Mesenchymal stem cell (in vitro differentiated cells and primary cell): Measurements from ENCODE around the gene ST8SIA1.

Experiments used
- DNase-seq: peaks from one replicate; pipeline ENCODE4 v3.0.0-alpha.2; 2013
- H2AFZ ChIP-seq: one replicate; pipeline ENCODE4 v1.6.1; 2013; ENCODE audit warnings: low read depth, mild to moderate bottlenecking, control low read depth, inconsistent platforms, low read length, moderate library complexity
- H2AK5ac ChIP-seq: 2 replicates; pipeline ENCODE4 v1.6.1; 2013; ENCODE audit warnings: low read length, moderate library complexity, mild to moderate bottlenecking, inconsistent platforms; ENCODE audit not compliant: severe bottlenecking
- H2BK120ac ChIP-seq: one replicate; pipeline ENCODE4 v1.6.1; 2013; ENCODE audit warnings: low read depth, mild to moderate bottlenecking, inconsistent platforms, low read length, moderate library complexity
- H2BK12ac ChIP-seq, 2 experiments: one replicate each; pipeline ENCODE4 v1.6.1; 2013; ENCODE audit warnings: inconsistent platforms in 2 of 2, low read length in 2 of 2, mild to moderate bottlenecking in 2 of 2, moderate library complexity in 2 of 2, control low read depth in 1 of 2
- H2BK15ac ChIP-seq: one replicate; pipeline ENCODE4 v1.6.1; 2013; ENCODE audit warnings: mild to moderate bottlenecking, low read depth, inconsistent platforms; ENCODE audit not compliant: poor library complexity, severe bottlenecking
- H2BK5ac ChIP-seq: 2 replicates; pipeline ENCODE4 v1.6.1; 2013; ENCODE audit warnings: low read depth, mild to moderate bottlenecking, low read length, control low read depth, inconsistent platforms; ENCODE audit not compliant: poor library complexity, severe bottlenecking
- H3K14ac ChIP-seq, 2 experiments: one replicate each; pipeline ENCODE4 v1.6.1; 2013; ENCODE audit warnings: inconsistent platforms in 2 of 2, low read length in 2 of 2, control low read depth in 1 of 2, mild to moderate bottlenecking in 1 of 2, moderate library complexity in 1 of 2
- H3K18ac ChIP-seq, 2 experiments: one replicate each; pipeline ENCODE4 v1.6.1; 2013; ENCODE audit warnings: inconsistent platforms in 2 of 2, low read length in 2 of 2, control low read depth in 1 of 2, low read depth in 1 of 2, mild to moderate bottlenecking in 1 of 2
- H3K23ac ChIP-seq, 2 experiments: one replicate each; pipeline ENCODE4 v1.6.1; 2013; ENCODE audit warnings: inconsistent platforms in 2 of 2, low read length in 2 of 2, mild to moderate bottlenecking in 2 of 2, moderate library complexity in 2 of 2, control low read depth in 1 of 2
- H3K27ac ChIP-seq: 2 replicates; pipeline ENCODE4 v1.5.1; 2013; ENCODE audit warnings: mild to moderate bottlenecking, moderate library complexity, low read length, control low read depth, inconsistent platforms; ENCODE audit not compliant: poor library complexity, severe bottlenecking
- H3K27me3 ChIP-seq, 2 experiments: 2 replicates each; pipeline versions ENCODE4 v1.6.1 to v1.7.0; 2013; ENCODE audit warnings: low read length in 2 of 2, mild to moderate bottlenecking in 2 of 2, moderate library complexity in 2 of 2, control low read depth in 1 of 2, inconsistent platforms in 1 of 2; ENCODE audit not compliant: control insufficient read depth in 1 of 2, insufficient read depth in 1 of 2
- H3K36me3 ChIP-seq, 2 experiments: 2 replicates each; pipeline versions ENCODE4 v1.6.1 to v1.7.0; 2013; ENCODE audit warnings: low read length in 2 of 2, control low read depth in 1 of 2, inconsistent platforms in 1 of 2, low read depth in 1 of 2, mild to moderate bottlenecking in 1 of 2; ENCODE audit not compliant: insufficient read depth in 2 of 2, control insufficient read depth in 1 of 2
- H3K4ac ChIP-seq, 2 experiments: one replicate each; pipeline ENCODE4 v1.6.1; 2013; ENCODE audit warnings: inconsistent platforms in 2 of 2, low read length in 2 of 2, mild to moderate bottlenecking in 2 of 2, moderate library complexity in 2 of 2, control low read depth in 1 of 2, low read depth in 1 of 2
- H3K4me1 ChIP-seq: 2 replicates; pipeline ENCODE4 v1.6.1; 2013; ENCODE audit warnings: low read depth, low read length, control low read depth; ENCODE audit not compliant: control insufficient read depth, insufficient read depth
- H3K4me2 ChIP-seq: 2 replicates; pipeline ENCODE4 v1.6.1; 2013; ENCODE audit warnings: low read length, mild to moderate bottlenecking, inconsistent platforms; ENCODE audit not compliant: poor library complexity, severe bottlenecking
- H3K4me3 ChIP-seq, 2 experiments: 2 replicates each; pipeline versions ENCODE4 v1.5.1 to v1.7.0; 2013; ENCODE audit warnings: low read length in 2 of 2, mild to moderate bottlenecking in 2 of 2, control low read depth in 1 of 2, low read depth in 1 of 2; ENCODE audit not compliant: insufficient read depth in 1 of 2
- H3K79me1 ChIP-seq: replicated peaks from 2 replicates; pipeline ENCODE4 v1.6.1; 2013; ENCODE audit warnings: mild to moderate bottlenecking, control low read depth, low read length, inconsistent platforms; ENCODE audit not compliant: poor library complexity, severe bottlenecking
- H3K9ac ChIP-seq: 2 replicates; pipeline ENCODE4 v1.7.0; 2013; ENCODE audit warnings: mild to moderate bottlenecking, low read length, moderate library complexity
- H3K9me3 ChIP-seq: 2 replicates; pipeline ENCODE4 v1.7.0; 2013; ENCODE audit warnings: mild to moderate bottlenecking, low read length; ENCODE audit not compliant: control insufficient read depth
- H4K8ac ChIP-seq: one replicate; pipeline ENCODE4 v1.6.1; 2013; ENCODE audit warnings: inconsistent platforms, mild to moderate bottlenecking, low read length, moderate library complexity
- H4K91ac ChIP-seq: one replicate; pipeline ENCODE4 v1.6.1; 2013; ENCODE audit warnings: mild to moderate bottlenecking, low read length, inconsistent platforms
- WGBS: methylation state at CpG from one replicate; pipeline ENCODE4 v1.1.7; 2013; ENCODE audit warnings: mixed read lengths; 5-methylcytosine and 5-hydroxymethylcytosine counted together

Gene ST8SIA1

GRCh38 chr12:22313963-22314330 is 20.6 kb downstream of the ST8SIA1 start:
- Histone ChIP-seq H3K27me3 (no peaks in the 10 kb centered on the region), H3K23ac (no peak overlapping the region), H4K8ac (no peak overlapping the region), H3K14ac (no peak overlapping the region), H3K79me1 (no peaks in the 10 kb centered on the region), H3K4me2 (no peak overlapping the region), H2BK5ac (no peak overlapping the region), H4K91ac (no peak overlapping the region), H2BK120ac (no peak overlapping the region), H3K4me3 (no peak overlapping the region), H2BK12ac (no peak overlapping the region), H2BK15ac (no peak overlapping the region), H2AK5ac (no peak overlapping the region), H3K9ac (no peak overlapping the region), H3K36me3 (peaks cover 0 to 5% of the 10 kb centered on the region in 2 experiments), H3K18ac (no peak overlapping the region), H3K4me1 (no peaks in the 10 kb centered on the region), H2AFZ (no peak overlapping the region), H3K9me3 (no peaks in the 10 kb centered on the region), H3K27ac (no peak overlapping the region), H3K4ac (no peak overlapping the region)
- 77% methylated on average over 2 of the region's 2 CpGs for WGBS
- DNase-seq = no peak

GRCh38 chr12:22313286-22313962 is 21.1 kb downstream of the ST8SIA1 start:
- Histone ChIP-seq H3K9ac (no peak overlapping the region), H2BK120ac (no peak overlapping the region), H2BK5ac (no peak overlapping the region), H2AK5ac (no peak overlapping the region), H3K4ac (no peak overlapping the region), H2BK15ac (no peak overlapping the region), H3K9me3 (no peaks in the 10 kb centered on the region), H3K36me3 (peaks cover 0 to 5% of the 10 kb centered on the region in 2 experiments), H3K79me1 (no peaks in the 10 kb centered on the region), H3K18ac (no peak overlapping the region), H3K23ac (no peak overlapping the region), H3K4me2 (no peak overlapping the region), H3K27ac (no peak overlapping the region), H3K4me1 (no peaks in the 10 kb centered on the region), H4K91ac (no peak overlapping the region), H4K8ac (no peak overlapping the region), H2AFZ (no peak overlapping the region), H3K27me3 (no peaks in the 10 kb centered on the region), H3K4me3 (no peak overlapping the region), H2BK12ac (no peak overlapping the region), H3K14ac (no peak overlapping the region)
- WGBS = 87% methylated on average over 3 of the region's 4 CpGs
- no peak for DNase-seq

GRCh38 chr12:22312336-22312735 is 22.2 kb downstream of the ST8SIA1 start:
- no peak overlapping the region for H2AFZ ChIP-seq
- H3K27me3 ChIP-seq = no peaks in the 10 kb centered on the region
- H3K4me1 ChIP-seq = no peaks in the 10 kb centered on the region
- H2BK12ac ChIP-seq = no peak overlapping the region
- H3K23ac ChIP-seq = no peak overlapping the region
- no peak overlapping the region for H2AK5ac ChIP-seq
- no peaks in the 10 kb centered on the region for H3K9me3 ChIP-seq
- no peak for DNase-seq
- no peak overlapping the region for H3K4me3 ChIP-seq
- H3K36me3 ChIP-seq = peaks cover 0 to 5% of the 10 kb centered on the region in 2 experiments
- no peak overlapping the region for H4K8ac ChIP-seq
- H3K4ac ChIP-seq = no peak overlapping the region
- peak overlapping the region; percentile 76 for H3K9ac ChIP-seq
- H3K18ac ChIP-seq = no peak overlapping the region
- H3K79me1 ChIP-seq = no peaks in the 10 kb centered on the region
- H2BK15ac ChIP-seq = no peak overlapping the region
- H3K4me2 ChIP-seq = no peak overlapping the region
- H4K91ac ChIP-seq = no peak overlapping the region
- H2BK120ac ChIP-seq = no peak overlapping the region
- no peak overlapping the region for H3K14ac ChIP-seq
- H3K27ac ChIP-seq = no peak overlapping the region
- 69% methylated on average over 3 of the region's 5 CpGs for WGBS
- H2BK5ac ChIP-seq = no peak overlapping the region

- Histone ChIP-seq H4K91ac (no peak overlapping the region), H3K36me3 (peaks cover 0 to 5% of the 10 kb centered on the region in 2 experiments), H3K18ac (no peak overlapping the region), H4K8ac (no peak overlapping the region), H2BK12ac (no peak overlapping the region), H2BK15ac (no peak overlapping the region), H3K4me2 (no peak overlapping the region), H3K4me3 (no peak overlapping the region), H3K9me3 (peaks cover 10% of the 10 kb centered on the region), H3K4ac (no peak overlapping the region), H2BK5ac (no peak overlapping the region), H2BK120ac (no peak overlapping the region), H3K79me1 (no peaks in the 10 kb centered on the region), H3K23ac (no peak overlapping the region), H3K4me1 (no peaks in the 10 kb centered on the region), H3K27me3 (no peaks in the 10 kb centered on the region), H3K9ac (no peak overlapping the region), H3K27ac (no peak overlapping the region), H3K14ac (no peak overlapping the region), H2AFZ (no peak overlapping the region), H2AK5ac (no peak overlapping the region)
- WGBS = 68% methylated on average over 2 of the region's 2 CpGs
- no peak for DNase-seq
Observed at GRCh38 chr12:22310709-22311108, 23.8 kb downstream of the ST8SIA1 start.
